GM10847 (cell line): Measurements from ENCODE around the gene ILK.
A peak's percentile ranks its signal among the peaks of the same experiment; 100 is the strongest.

Experiments used
- POLR2A ChIP-seq: IDR thresholded peaks from 2 replicates; pipeline ENCODE4 v1.6.1; 2011; ENCODE audit not compliant: insufficient read length; ENCODE audit errors: extremely low read depth

ILK gene

DNA sequence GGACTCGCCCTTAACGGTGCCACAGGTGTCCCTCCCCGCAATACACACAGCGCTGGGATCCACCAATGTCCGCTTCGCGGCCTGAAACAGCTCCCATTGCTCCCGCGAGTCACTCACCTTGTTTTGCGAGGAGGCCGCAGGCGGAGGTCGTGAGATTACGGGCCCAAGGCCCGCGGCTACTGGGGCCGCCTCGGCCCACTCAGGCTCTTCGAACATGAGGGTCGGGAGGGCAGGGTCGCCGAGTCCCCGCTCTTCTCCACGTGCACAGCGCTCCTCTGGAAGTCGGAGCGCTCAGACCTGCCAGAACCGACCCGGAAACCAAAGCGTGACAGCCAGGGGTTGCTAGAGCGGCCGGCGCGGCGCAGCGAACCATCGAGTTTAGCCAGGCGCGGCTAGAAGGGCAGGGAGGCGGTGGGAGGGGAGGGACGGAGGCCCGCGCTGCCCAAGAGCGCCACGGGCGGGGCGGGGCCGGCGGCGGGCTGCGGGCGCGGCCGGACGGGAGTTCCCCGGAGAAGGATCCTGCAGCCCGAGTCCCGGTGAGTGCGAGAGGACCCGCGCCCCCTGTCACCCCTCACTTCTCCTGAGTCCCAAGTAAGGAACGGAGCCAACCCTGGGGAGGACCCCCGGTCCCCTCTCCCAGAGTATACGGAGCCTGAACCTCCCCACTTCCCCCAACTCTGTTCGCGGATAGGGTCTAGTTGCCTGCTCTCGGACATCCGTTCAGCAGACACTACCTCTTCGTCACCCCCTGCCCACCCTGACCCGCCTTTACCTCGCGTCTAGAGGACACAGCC is at the start of gene ILK, which contains the start of gene RRP8:
Gene ILK, plus strand, starts transcription at position 488 of the 794 bp plus-strand sequence. CDS start 498 bp downstream, outside the sequence.
Gene RRP8, minus strand, starts transcription at position 330 of the 794 bp plus-strand sequence. Its CDS starts 114 bp downstream, at position 216.
- peak; percentile 57 for TF ChIP-seq POLR2A

GRCh38 chr11:6554828-6555706 is 48.5 kb upstream of the ILK start:
- no peak for TF ChIP-seq POLR2A

DNA sequence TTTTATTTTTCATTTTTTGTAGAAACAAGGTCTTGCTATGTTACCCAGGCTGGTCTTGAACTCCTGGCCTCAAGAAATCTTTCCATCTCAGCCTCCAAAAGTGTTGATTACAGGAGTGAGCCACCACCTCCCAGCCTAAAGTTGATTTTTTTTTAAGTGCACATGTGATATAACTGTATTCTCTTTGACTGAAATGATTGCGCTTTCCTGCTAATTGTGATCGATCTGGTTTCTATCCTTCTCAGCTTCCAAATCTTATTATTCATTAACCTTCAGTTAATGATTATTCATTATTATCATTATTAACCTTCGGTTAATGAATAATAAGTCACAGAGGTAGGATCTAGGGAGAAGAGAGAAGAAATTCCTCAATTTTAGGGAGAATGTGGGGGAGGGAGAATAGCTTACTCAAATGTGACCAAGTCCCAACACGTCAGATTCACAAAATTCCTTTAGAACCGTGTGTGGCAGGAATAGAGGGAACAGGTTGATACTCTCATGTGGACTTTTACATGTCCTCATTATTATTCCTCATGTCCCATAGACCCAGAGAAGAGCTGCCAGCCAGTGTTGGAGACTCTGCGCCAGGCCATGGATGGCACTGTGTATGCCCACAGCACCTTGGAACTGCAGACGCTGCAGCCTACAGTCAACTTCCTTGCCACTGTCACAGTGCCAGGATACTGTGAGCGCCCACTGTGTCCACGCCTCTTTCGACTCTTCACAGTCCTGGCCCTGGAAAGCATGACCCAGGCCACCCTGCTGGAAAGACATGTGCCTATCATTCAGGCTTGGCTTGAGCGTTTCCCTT is 47.2 kb upstream of the ILK start:
- TF ChIP-seq POLR2A, result no peak

DNA sequence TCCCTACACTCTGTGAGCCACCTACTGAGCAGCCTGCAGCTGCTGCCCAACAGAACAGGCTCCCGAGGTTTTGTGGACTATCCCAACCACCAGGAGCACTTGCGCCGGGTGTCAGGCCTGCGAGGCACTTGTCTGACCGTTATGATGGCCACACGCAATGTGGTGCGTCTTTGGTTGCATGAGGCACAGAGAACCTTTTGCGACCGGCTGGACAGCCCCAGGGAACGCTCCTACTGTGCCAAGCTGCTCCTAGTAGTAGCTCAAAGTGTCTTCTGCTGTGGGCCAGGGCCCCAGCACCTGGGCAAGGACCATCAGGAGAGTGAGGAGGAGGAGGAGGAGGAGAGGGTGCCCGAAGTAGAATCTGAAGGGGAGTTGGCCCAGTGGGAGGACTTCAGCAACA is 46.5 kb upstream of the ILK start:
- no peak for TF ChIP-seq POLR2A

GRCh38 chr11:6557761-6558674 is 45.6 kb upstream of the ILK start:
- no peak for TF ChIP-seq POLR2A

DNA sequence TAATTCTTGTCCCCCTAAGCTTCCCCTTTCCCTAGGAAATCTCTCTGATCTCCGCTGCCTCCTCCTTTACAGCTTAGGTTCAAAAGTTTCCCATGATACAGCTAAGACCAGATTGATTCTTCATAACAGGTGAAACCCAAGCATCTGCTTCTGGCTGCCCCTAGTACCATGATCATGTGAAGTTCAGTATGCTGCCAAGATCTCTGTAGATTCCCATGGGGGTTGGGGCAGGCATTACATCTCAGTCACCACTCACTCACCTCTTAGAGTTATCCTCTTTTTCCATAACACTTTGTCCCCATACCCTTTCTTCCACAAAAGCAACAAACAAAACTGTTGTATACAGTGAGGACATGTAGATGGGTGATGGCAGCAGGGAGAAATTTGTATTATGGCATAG is 44.2 kb upstream of the ILK start:
- no peak for TF ChIP-seq POLR2A

DNA sequence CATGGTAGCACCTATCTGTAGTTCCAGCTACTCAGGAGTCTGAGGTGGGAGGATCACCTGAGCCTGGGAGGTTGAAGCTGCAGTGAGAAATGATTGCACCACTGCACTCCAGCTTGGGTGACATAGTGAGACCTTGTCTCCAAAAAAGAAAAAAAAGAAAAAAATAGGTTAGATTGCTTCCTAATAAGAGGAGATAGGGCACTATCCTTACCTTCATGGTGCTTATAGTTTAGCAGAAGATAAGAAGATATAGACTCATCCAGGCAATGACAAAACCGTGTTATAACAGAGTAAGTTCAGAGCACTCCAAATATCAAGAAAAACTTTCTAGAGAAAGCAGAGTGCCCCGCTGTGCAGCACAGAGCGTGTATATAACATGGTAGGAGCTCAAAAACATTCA is 42.3 kb upstream of the ILK start:
- no peak for TF ChIP-seq POLR2A

- no peak for TF ChIP-seq POLR2A
Measured at GRCh38 chr11:6563121-6563619, 40.4 kb upstream of the ILK start.

GRCh38 chr11:6563667-6564066 is 39.9 kb upstream of the ILK start:
- TF ChIP-seq POLR2A, result no peak

- TF ChIP-seq POLR2A, result no peak
Measured at GRCh38 chr11:6565325-6565724, 38.2 kb upstream of the ILK start.

- no peak for TF ChIP-seq POLR2A
Measured at GRCh38 chr11:6565988-6566703, 37.4 kb upstream of the ILK start.

DNA sequence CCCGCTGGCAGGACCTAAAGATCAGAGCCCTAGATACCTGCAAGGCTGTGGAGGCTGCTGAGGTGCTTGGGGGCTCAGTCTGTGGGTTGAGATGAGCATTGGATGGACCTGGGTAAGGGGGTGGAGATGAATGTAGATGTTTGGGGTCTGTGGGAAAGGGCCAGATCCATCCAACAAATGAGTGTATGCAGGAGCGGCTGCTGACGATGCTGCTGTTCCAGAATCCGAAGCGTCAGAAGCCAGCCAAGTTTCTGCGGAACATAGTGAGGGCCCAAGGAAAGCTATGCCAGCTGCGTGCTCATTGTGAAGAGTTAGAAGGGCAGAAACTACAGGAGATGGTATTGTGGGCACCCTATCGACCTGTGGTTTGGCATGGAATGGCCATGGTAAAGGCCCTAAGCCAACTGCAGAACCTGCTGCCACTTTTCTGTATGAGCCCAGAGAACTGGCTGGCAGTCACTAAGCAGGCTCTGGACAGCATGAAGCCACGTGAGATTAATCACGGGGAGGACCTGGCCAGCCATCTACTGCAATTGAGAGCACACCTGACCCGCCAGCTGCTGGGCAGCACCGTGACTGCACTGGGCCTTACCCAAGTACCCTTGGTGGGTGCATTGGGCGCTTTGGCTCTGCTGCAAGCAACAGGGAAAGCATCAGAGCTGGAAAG is 36.7 kb upstream of the ILK start:
- TF ChIP-seq POLR2A, result no peak

DNA sequence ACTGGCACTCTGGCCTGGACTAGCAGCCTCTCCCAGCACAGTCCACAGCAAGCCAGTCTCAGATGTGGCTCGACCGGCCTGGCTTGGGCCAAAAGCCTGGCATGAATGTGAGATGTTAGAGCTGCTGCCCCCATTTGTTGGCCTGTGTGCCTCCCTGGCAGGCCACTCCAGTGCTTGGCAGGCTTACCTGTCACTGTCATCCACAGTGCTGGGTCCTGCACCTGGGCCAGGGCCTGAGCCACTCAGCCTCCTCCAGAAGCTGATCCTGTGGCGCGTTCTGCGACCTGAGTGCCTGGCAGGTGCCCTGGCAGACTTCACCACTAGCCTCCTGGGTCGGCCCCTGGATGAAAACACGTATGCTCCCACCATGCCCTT is 36.2 kb upstream of the ILK start:
- no peak for TF ChIP-seq POLR2A
